ENCODE data around the gene SMIM10L2A. TPM values are rescaled to one million over a fixed set of nuclear protein-coding genes. Genes with fewer than 3 reads are reported as not detected.
"Not testable (repeated sequence)": the region's sequence is repeated elsewhere in the genome, so short reads cannot be mapped to it uniquely, and the experiment has no call there.

The SMIM10L2A gene
- total and polyA plus RNA-seq, 2 of the 4 experiments (the other 2 are of a cell fraction): under 0.01 to 0.10 TPM

GRCh38 chrX:135403374-135403773 lies 18.4 kb upstream of the SMIM10L2A start:
- Histone ChIP-seq H2BK5ac (ENCODE audit: low read depth, low read length, poor library complexity, severe bottlenecking) (no peak overlapping the region), H3K14ac (replicated peaks; ENCODE audit: low read depth, low read length) (no peak overlapping the region), H3K23ac (ENCODE audit: low read depth, low read length) (no peak overlapping the region), H4K20me1 (ENCODE audit: insufficient read depth, low read length) (no peaks in the 10 kb centered on the region), H2BK15ac (ENCODE audit: low read depth, low read length) (no peak overlapping the region), H4K91ac (ENCODE audit: insufficient read depth, low read depth, low read length) (no peak overlapping the region), H2AK9ac (replicated peaks; ENCODE audit: low read depth, low read length, poor library complexity) (no peak overlapping the region), H3K27me3 (ENCODE audit: control insufficient read depth, insufficient read depth, low read length) (peaks cover 4% of the 10 kb centered on the region), H3K18ac (ENCODE audit: low read depth, low read length) (no peak overlapping the region), H2BK20ac (ENCODE audit: low read depth, low read length) (no peak overlapping the region), H2BK120ac (ENCODE audit: low read depth, low read length) (no peak overlapping the region), H3K36me3 (ENCODE audit: control insufficient read depth, insufficient read depth, low read length) (no peaks in the 10 kb centered on the region), H3K4me2 (ENCODE audit: low read depth, low read length) (no peak overlapping the region), H3K79me1 (ENCODE audit: low read depth in 1 of 2, low read length in 2 of 2) (no peaks in the 10 kb centered on the region), H2AFZ (replicated peaks; ENCODE audit: low read length, poor library complexity) (no peak overlapping the region), H3K56ac (ENCODE audit: extremely low read depth, insufficient read depth, low read length) (no peak overlapping the region), H4K8ac (ENCODE audit: low read depth in 2 of 2, low read length in 2 of 2) (no peak overlapping the region), H3K4me1 (ENCODE audit: control insufficient read depth, insufficient read depth, low read length) (no peaks in the 10 kb centered on the region), H3K4ac (ENCODE audit: low read depth, low read length) (no peak overlapping the region), H3K9me3 (ENCODE audit: control insufficient read depth, insufficient read depth, low read length) (no peaks in the 10 kb centered on the region), H3K9me1 (ENCODE audit: insufficient read depth, low read length) (no peaks in the 10 kb centered on the region), H3K4me3 (ENCODE audit: insufficient read depth, low read depth, low read length) (no peak overlapping the region), H2AK5ac (ENCODE audit: low read depth, low read length) (no peak overlapping the region), H3K9ac (ENCODE audit: low read depth, low read length) (no peak overlapping the region), H3K27ac (ENCODE audit: insufficient read depth, low read length) (no peak overlapping the region), H4K5ac (ENCODE audit: low read depth, low read length) (no peak overlapping the region)
- POLR2A ChIA-PET (ENCODE audit: unreplicated experiment): no interaction called here
- intact Hi-C loops (cut with micrococcal nuclease) (no loop called here), in situ Hi-C loops (cut with MboI; ENCODE audit: low sequenced_read_pairs) (no loop called here), dilution Hi-C loops (cut with HindIII; ENCODE audit: low sequenced_read_pairs, unreplicated experiment) (no loop called here)
- ATAC-seq (ENCODE audit: low read depth): no peak
- CTCF ChIA-PET: no interaction called here
- BruUV-seq (replicated peaks): no TSS peak
- TF ChIP-seq SMC3 (IDR thresholded peaks at IDR 0.05; ENCODE audit: low read depth, low read length): no peak
- no peak for TF ChIP-seq POLR2A (IDR thresholded peaks at IDR 0.05; ENCODE audit: low read depth, low read length)
- no peak for TF ChIP-seq CTCF (conservative IDR thresholded peaks at IDR 0.05; ENCODE audit: low read depth, low read length)
- no peak for DNase-seq

GRCh38 chrX:135406428-135406827 lies 15.3 kb upstream of the SMIM10L2A start:
- CTCF ChIA-PET; dilution Hi-C loops (cut with HindIII; ENCODE audit: low sequenced_read_pairs, unreplicated experiment); H3K9me3 ChIP-seq (ENCODE audit: control insufficient read depth, insufficient read depth, low read length): not testable (repeated sequence)

More at GRCh38 chrX:135406428-135406827, 15.3 kb upstream of the SMIM10L2A start:
- H3K4me1 ChIP-seq (ENCODE audit: control insufficient read depth, insufficient read depth, low read length); H2AFZ ChIP-seq (replicated peaks; ENCODE audit: low read length, poor library complexity); H2BK120ac ChIP-seq (ENCODE audit: low read depth, low read length); BruUV-seq (replicated peaks); H3K9ac ChIP-seq (ENCODE audit: low read depth, low read length); H3K36me3 ChIP-seq (ENCODE audit: control insufficient read depth, insufficient read depth, low read length); H3K9me1 ChIP-seq (ENCODE audit: insufficient read depth, low read length); H3K79me1 ChIP-seq (ENCODE audit: low read depth in 1 of 2, low read length in 2 of 2); H3K4me3 ChIP-seq (ENCODE audit: insufficient read depth, low read depth, low read length); H3K23ac ChIP-seq (ENCODE audit: low read depth, low read length); H3K14ac ChIP-seq (replicated peaks; ENCODE audit: low read depth, low read length); H3K27ac ChIP-seq (ENCODE audit: insufficient read depth, low read length); H3K27me3 ChIP-seq (ENCODE audit: control insufficient read depth, insufficient read depth, low read length); in situ Hi-C loops (cut with MboI; ENCODE audit: low sequenced_read_pairs); H2AK9ac ChIP-seq (replicated peaks; ENCODE audit: low read depth, low read length, poor library complexity); intact Hi-C loops (cut with micrococcal nuclease); H3K56ac ChIP-seq (ENCODE audit: extremely low read depth, insufficient read depth, low read length); DNase-seq; H4K5ac ChIP-seq (ENCODE audit: low read depth, low read length); H3K4me2 ChIP-seq (ENCODE audit: low read depth, low read length); H4K91ac ChIP-seq (ENCODE audit: insufficient read depth, low read depth, low read length); H4K8ac ChIP-seq (ENCODE audit: low read depth in 2 of 2, low read length in 2 of 2); H2BK5ac ChIP-seq (ENCODE audit: low read depth, low read length, poor library complexity, severe bottlenecking); H2AK5ac ChIP-seq (ENCODE audit: low read depth, low read length); POLR2A ChIA-PET (ENCODE audit: unreplicated experiment); H2BK20ac ChIP-seq (ENCODE audit: low read depth, low read length); H3K4ac ChIP-seq (ENCODE audit: low read depth, low read length); ATAC-seq (ENCODE audit: low read depth); H3K18ac ChIP-seq (ENCODE audit: low read depth, low read length); H2BK15ac ChIP-seq (ENCODE audit: low read depth, low read length); H4K20me1 ChIP-seq (ENCODE audit: insufficient read depth, low read length): not testable (repeated sequence)
- WGBS, 2 experiments (ENCODE audit: extremely low coverage in 2 of 2, insufficient read length in 1 of 2): no CpG with 5 or more reads among the region's 12 CpGs
